Lower leg skin (tissue), 3 donors: ENCODE results near the gene GNB1L.

ENCODE experiments used
- POLR2A ChIP-seq, 2 donors: fragments of 450-650 bp; IDR thresholded peaks; one replicate each; pipeline ENCODE4 v1.6.1; 2016 to 2017; ENCODE audit warnings: antibody characterized with exemption in 2 of 2, mild to moderate bottlenecking in 1 of 2, moderate library complexity in 1 of 2
- TF ChIP-seq, protein P1 (sequence below), 3 donors: fragments of 450-650 bp; IDR thresholded peaks; one replicate each; pipeline ENCODE4 v1.5.1; 2016; ENCODE audit warnings: antibody characterized with exemption in 3 of 3, mild to moderate bottlenecking in 3 of 3, moderate library complexity in 2 of 3

DNA sequence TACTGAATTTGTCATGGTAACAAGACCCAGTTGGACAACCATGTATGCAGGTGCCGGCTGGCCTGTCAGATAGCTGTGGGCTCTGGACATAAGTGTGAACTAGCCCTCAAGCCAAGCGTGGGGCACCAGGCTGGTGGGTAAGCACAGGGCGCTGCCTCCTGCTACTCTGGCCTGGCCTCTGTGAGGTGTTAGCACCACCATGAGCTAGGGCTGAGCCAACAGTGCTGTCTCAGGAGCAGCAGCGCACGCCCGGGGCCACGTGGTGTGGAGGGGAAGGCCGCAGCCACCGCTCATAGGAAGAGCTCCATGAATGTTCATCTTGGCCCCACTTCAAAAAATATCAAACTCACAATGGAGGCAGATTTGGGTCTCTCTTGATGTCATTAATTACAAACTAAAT lies 35.3 kb upstream of the GNB1L start:
- TF ChIP-seq, protein P1, sequence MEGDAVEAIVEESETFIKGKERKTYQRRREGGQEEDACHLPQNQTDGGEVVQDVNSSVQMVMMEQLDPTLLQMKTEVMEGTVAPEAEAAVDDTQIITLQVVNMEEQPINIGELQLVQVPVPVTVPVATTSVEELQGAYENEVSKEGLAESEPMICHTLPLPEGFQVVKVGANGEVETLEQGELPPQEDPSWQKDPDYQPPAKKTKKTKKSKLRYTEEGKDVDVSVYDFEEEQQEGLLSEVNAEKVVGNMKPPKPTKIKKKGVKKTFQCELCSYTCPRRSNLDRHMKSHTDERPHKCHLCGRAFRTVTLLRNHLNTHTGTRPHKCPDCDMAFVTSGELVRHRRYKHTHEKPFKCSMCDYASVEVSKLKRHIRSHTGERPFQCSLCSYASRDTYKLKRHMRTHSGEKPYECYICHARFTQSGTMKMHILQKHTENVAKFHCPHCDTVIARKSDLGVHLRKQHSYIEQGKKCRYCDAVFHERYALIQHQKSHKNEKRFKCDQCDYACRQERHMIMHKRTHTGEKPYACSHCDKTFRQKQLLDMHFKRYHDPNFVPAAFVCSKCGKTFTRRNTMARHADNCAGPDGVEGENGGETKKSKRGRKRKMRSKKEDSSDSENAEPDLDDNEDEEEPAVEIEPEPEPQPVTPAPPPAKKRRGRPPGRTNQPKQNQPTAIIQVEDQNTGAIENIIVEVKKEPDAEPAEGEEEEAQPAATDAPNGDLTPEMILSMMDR (IDR thresholded peaks at IDR 0.05), result no peak
- TF ChIP-seq POLR2A (IDR thresholded peaks at IDR 0.05), result no peak
